ENCODE data around the gene DRGX.

The DRGX gene

GRCh38 chr10:49334964-49335363 lies 60.9 kb downstream of the DRGX start:
- no peak overlapping the region for H3K27ac ChIP-seq (ENCODE audit: low read depth, low read length)
- no peaks in the 10 kb centered on the region for H3K36me3 ChIP-seq (ENCODE audit: insufficient read depth, low read length)
- H3K4me3 ChIP-seq (ENCODE audit: low read depth, low read length) = no peak overlapping the region
- H2AFZ ChIP-seq (ENCODE audit: low read length, unreplicated experiment) = no peak overlapping the region
- H3K4me1 ChIP-seq (ENCODE audit: control insufficient read depth, insufficient read depth, low read length, unreplicated experiment) = no peaks in the 10 kb centered on the region
- no peaks in the 10 kb centered on the region for H3K79me2 ChIP-seq (ENCODE audit: control insufficient read depth, insufficient read depth, low read length, unreplicated experiment)
- peaks cover 57% of the 10 kb centered on the region for H3K27me3 ChIP-seq (ENCODE audit: insufficient read depth, low read length)

GRCh38 chr10:49333192-49333591 lies 62.7 kb downstream of the DRGX start:
- H3K79me2 ChIP-seq (ENCODE audit: control insufficient read depth, insufficient read depth, low read length, unreplicated experiment) = no peaks in the 10 kb centered on the region
- no peak overlapping the region for H3K27ac ChIP-seq (ENCODE audit: low read depth, low read length)
- H3K36me3 ChIP-seq (ENCODE audit: insufficient read depth, low read length) = no peaks in the 10 kb centered on the region
- H3K4me1 ChIP-seq (ENCODE audit: control insufficient read depth, insufficient read depth, low read length, unreplicated experiment) = no peaks in the 10 kb centered on the region
- H3K27me3 ChIP-seq (ENCODE audit: insufficient read depth, low read length) = peaks cover 58% of the 10 kb centered on the region
- no peak overlapping the region for H2AFZ ChIP-seq (ENCODE audit: low read length, unreplicated experiment)
- no peak overlapping the region for H3K4me3 ChIP-seq (ENCODE audit: low read depth, low read length)

GRCh38 chr10:49332768-49333167 lies 63.1 kb downstream of the DRGX start:
- no peaks in the 10 kb centered on the region for H3K4me1 ChIP-seq (ENCODE audit: control insufficient read depth, insufficient read depth, low read length, unreplicated experiment)
- H3K79me2 ChIP-seq (ENCODE audit: control insufficient read depth, insufficient read depth, low read length, unreplicated experiment) = no peaks in the 10 kb centered on the region
- no peaks in the 10 kb centered on the region for H3K36me3 ChIP-seq (ENCODE audit: insufficient read depth, low read length)
- H3K27ac ChIP-seq (ENCODE audit: low read depth, low read length) = no peak overlapping the region
- no peak overlapping the region for H3K4me3 ChIP-seq (ENCODE audit: low read depth, low read length)
- no peak overlapping the region for H2AFZ ChIP-seq (ENCODE audit: low read length, unreplicated experiment)
- peaks cover 58% of the 10 kb centered on the region for H3K27me3 ChIP-seq (ENCODE audit: insufficient read depth, low read length)

- no peak overlapping the region for H3K27ac ChIP-seq (ENCODE audit: low read depth, low read length)
- H3K4me1 ChIP-seq (ENCODE audit: control insufficient read depth, insufficient read depth, low read length, unreplicated experiment) = no peaks in the 10 kb centered on the region
- peaks cover 56% of the 10 kb centered on the region for H3K27me3 ChIP-seq (ENCODE audit: insufficient read depth, low read length)
- H3K4me3 ChIP-seq (ENCODE audit: low read depth, low read length) = no peak overlapping the region
- no peaks in the 10 kb centered on the region for H3K36me3 ChIP-seq (ENCODE audit: insufficient read depth, low read length)
- no peaks in the 10 kb centered on the region for H3K79me2 ChIP-seq (ENCODE audit: control insufficient read depth, insufficient read depth, low read length, unreplicated experiment)
- H2AFZ ChIP-seq (ENCODE audit: low read length, unreplicated experiment) = no peak overlapping the region
These were observed 63.6 kb downstream of the DRGX start for GRCh38 chr10:49332333-49332732.

GRCh38 chr10:49331431-49331830 lies 64.5 kb downstream of the DRGX start:
- Histone ChIP-seq H3K4me1 (ENCODE audit: control insufficient read depth, insufficient read depth, low read length, unreplicated experiment) (no peaks in the 10 kb centered on the region), H3K36me3 (ENCODE audit: insufficient read depth, low read length) (no peaks in the 10 kb centered on the region), H2AFZ (ENCODE audit: low read length, unreplicated experiment) (no peak overlapping the region), H3K27ac (ENCODE audit: low read depth, low read length) (no peak overlapping the region), H3K4me3 (ENCODE audit: low read depth, low read length) (no peak overlapping the region), H3K79me2 (ENCODE audit: control insufficient read depth, insufficient read depth, low read length, unreplicated experiment) (no peaks in the 10 kb centered on the region), H3K27me3 (ENCODE audit: insufficient read depth, low read length) (peaks cover 54% of the 10 kb centered on the region)

- no peaks in the 10 kb centered on the region for H3K36me3 ChIP-seq (ENCODE audit: insufficient read depth, low read length)
- peaks cover 49% of the 10 kb centered on the region for H3K27me3 ChIP-seq (ENCODE audit: insufficient read depth, low read length)
- H3K27ac ChIP-seq (ENCODE audit: low read depth, low read length) = no peak overlapping the region
- no peak overlapping the region for H2AFZ ChIP-seq (ENCODE audit: low read length, unreplicated experiment)
- H3K4me3 ChIP-seq (ENCODE audit: low read depth, low read length) = no peak overlapping the region
- H3K4me1 ChIP-seq (ENCODE audit: control insufficient read depth, insufficient read depth, low read length, unreplicated experiment) = no peaks in the 10 kb centered on the region
- no peaks in the 10 kb centered on the region for H3K79me2 ChIP-seq (ENCODE audit: control insufficient read depth, insufficient read depth, low read length, unreplicated experiment)
These were observed 65.7 kb downstream of the DRGX start for GRCh38 chr10:49330127-49330665.

- no peaks in the 10 kb centered on the region for H3K36me3 ChIP-seq (ENCODE audit: insufficient read depth, low read length)
- no peaks in the 10 kb centered on the region for H3K79me2 ChIP-seq (ENCODE audit: control insufficient read depth, insufficient read depth, low read length, unreplicated experiment)
- H3K4me1 ChIP-seq (ENCODE audit: control insufficient read depth, insufficient read depth, low read length, unreplicated experiment) = no peaks in the 10 kb centered on the region
- H2AFZ ChIP-seq (ENCODE audit: low read length, unreplicated experiment) = no peak overlapping the region
- peaks cover 57% of the 10 kb centered on the region for H3K27me3 ChIP-seq (ENCODE audit: insufficient read depth, low read length)
- H3K4me3 ChIP-seq (ENCODE audit: low read depth, low read length) = no peak overlapping the region
- H3K27ac ChIP-seq (ENCODE audit: low read depth, low read length) = no peak overlapping the region
These were observed 66.8 kb downstream of the DRGX start for GRCh38 chr10:49329146-49329505.

- H3K36me3 ChIP-seq (ENCODE audit: insufficient read depth, low read length) = no peaks in the 10 kb centered on the region
- H3K4me3 ChIP-seq (ENCODE audit: low read depth, low read length) = no peak overlapping the region
- peaks cover 63% of the 10 kb centered on the region for H3K27me3 ChIP-seq (ENCODE audit: insufficient read depth, low read length)
- H3K79me2 ChIP-seq (ENCODE audit: control insufficient read depth, insufficient read depth, low read length, unreplicated experiment) = no peaks in the 10 kb centered on the region
- no peak overlapping the region for H2AFZ ChIP-seq (ENCODE audit: low read length, unreplicated experiment)
- no peak overlapping the region for H3K27ac ChIP-seq (ENCODE audit: low read depth, low read length)
- H3K4me1 ChIP-seq (ENCODE audit: control insufficient read depth, insufficient read depth, low read length, unreplicated experiment) = no peaks in the 10 kb centered on the region
These were observed 67.3 kb downstream of the DRGX start for GRCh38 chr10:49328401-49329145.

- no peaks in the 10 kb centered on the region for H3K36me3 ChIP-seq (ENCODE audit: insufficient read depth, low read length)
- peaks cover 65% of the 10 kb centered on the region for H3K27me3 ChIP-seq (ENCODE audit: insufficient read depth, low read length)
- H2AFZ ChIP-seq (ENCODE audit: low read length, unreplicated experiment) = no peak overlapping the region
These were observed 68.7 kb downstream of the DRGX start for GRCh38 chr10:49327036-49327813.

GRCh38 chr10:49325916-49326783 lies 69.7 kb downstream of the DRGX start:
- H3K4me3 ChIP-seq (ENCODE audit: low read depth, low read length) = no peak overlapping the region
- no peaks in the 10 kb centered on the region for H3K36me3 ChIP-seq (ENCODE audit: insufficient read depth, low read length)
- no peaks in the 10 kb centered on the region for H3K79me2 ChIP-seq (ENCODE audit: control insufficient read depth, insufficient read depth, low read length, unreplicated experiment)
- H3K4me1 ChIP-seq (ENCODE audit: control insufficient read depth, insufficient read depth, low read length, unreplicated experiment) = no peaks in the 10 kb centered on the region
- H3K27ac ChIP-seq (ENCODE audit: low read depth, low read length) = no peak overlapping the region
- H3K27me3 ChIP-seq (ENCODE audit: insufficient read depth, low read length) = peaks cover 71% of the 10 kb centered on the region
- H2AFZ ChIP-seq (ENCODE audit: low read length, unreplicated experiment) = no peak overlapping the region

More at GRCh38 chr10:49327036-49327813, 68.7 kb downstream of the DRGX start:
- Histone ChIP-seq H3K27ac (ENCODE audit: low read depth, low read length) (no peak overlapping the region), H3K79me2 (ENCODE audit: control insufficient read depth, insufficient read depth, low read length, unreplicated experiment) (no peaks in the 10 kb centered on the region), H3K4me3 (ENCODE audit: low read depth, low read length) (no peak overlapping the region), H3K4me1 (ENCODE audit: control insufficient read depth, insufficient read depth, low read length, unreplicated experiment) (no peaks in the 10 kb centered on the region)
